Stimulated activated CD8-positive, alpha-beta memory T cell treated with anti-CD3 and anti-CD28 coated beads, Interleukin-15, amount 100 ng/mL, for 4 hours (primary cell): Measurements from ENCODE around the gene PRPF4.
"Not testable (repeated sequence)": the region's sequence is repeated elsewhere in the genome, so short reads cannot be mapped to it uniquely, and the experiment has no call there.

Experiments
- DNase-seq, 2 donors: peaks; one replicate each; pipeline ENCODE4 v3.0.0-alpha.2; 2020; ENCODE audit warnings: low read depth in 2 of 2

The PRPF4 gene

GRCh38 chr9:113275157-113276131 is at the start of gene PRPF4, which contains the start of gene CDC26:
Gene PRPF4 (plus strand): TSS chr9:113275658. CDS start chr9:113275744, 86 bp downstream.
Gene CDC26 (minus strand): TSS chr9:113275572. CDS start chr9:113272507, 3,065 bp downstream.
- DNase-seq, result peak; percentile 91 to 93

GRCh38 chr9:113227436-113227835 is 48.0 kb upstream of the PRPF4 start:
- DNase-seq, result no peak

- no peak for DNase-seq
These were observed 47.3 kb upstream of the PRPF4 start for GRCh38 chr9:113228130-113228665.

- DNase-seq, result no peak
These were observed 43.8 kb upstream of the PRPF4 start for GRCh38 chr9:113231701-113232100.

GRCh38 chr9:113235701-113236255 is 39.7 kb upstream of the PRPF4 start:
- not testable (repeated sequence) for DNase-seq

GRCh38 chr9:113237026-113237425 is 38.4 kb upstream of the PRPF4 start:
- DNase-seq, result no peak

GRCh38 chr9:113238202-113238858 is 37.1 kb upstream of the PRPF4 start:
- no peak for DNase-seq

- no peak for DNase-seq
These were observed 36.6 kb upstream of the PRPF4 start for GRCh38 chr9:113238859-113239232.

GRCh38 chr9:113241161-113241560 is 34.3 kb upstream of the PRPF4 start:
- no peak for DNase-seq

- DNase-seq, result no peak
These were observed 30.9 kb upstream of the PRPF4 start for GRCh38 chr9:113244556-113244955.

- DNase-seq, result no peak
These were observed 29.6 kb upstream of the PRPF4 start for GRCh38 chr9:113245894-113246293.

- no peak for DNase-seq
These were observed 28.5 kb upstream of the PRPF4 start for GRCh38 chr9:113246928-113247327.

GRCh38 chr9:113247640-113248039 is 27.8 kb upstream of the PRPF4 start:
- DNase-seq, result no peak

GRCh38 chr9:113249661-113250060 is 25.8 kb upstream of the PRPF4 start:
- DNase-seq, result not testable (repeated sequence)

GRCh38 chr9:113250807-113251206 is 24.7 kb upstream of the PRPF4 start:
- no peak for DNase-seq

GRCh38 chr9:113254991-113255390 is 20.5 kb upstream of the PRPF4 start:
- no peak for DNase-seq

- DNase-seq, result no peak
These were observed 20.0 kb upstream of the PRPF4 start for GRCh38 chr9:113255438-113255837.

- DNase-seq, result no peak
These were observed 17.6 kb upstream of the PRPF4 start for GRCh38 chr9:113257863-113258262.

GRCh38 chr9:113258282-113258681 is 17.2 kb upstream of the PRPF4 start:
- DNase-seq, result no peak

- DNase-seq, result no peak
These were observed 13.4 kb upstream of the PRPF4 start for GRCh38 chr9:113261917-113262671.

GRCh38 chr9:113266174-113266573 is 9.3 kb upstream of the PRPF4 start:
- no peak for DNase-seq
